Spleen (tissue), 7 donors: ENCODE data around the gene CBX1.

ENCODE experiments used
- CTCF ChIP-seq, 11 experiments: fragments of 200-600 bp in 7 of 11; fragments of 450-650 bp in 4 of 11; sonication (generic) in 4 of 11; IDR thresholded peaks in 8 of 11; conservative IDR thresholded peaks in 3 of 11; 1 replicate in 7 of 11; 2 replicates in 4 of 11; pipeline versions ENCODE4 v1.4.0 to v1.8.0; 2016 to 2021; ENCODE audit warnings: antibody characterized with exemption in 11 of 11, inconsistent platforms in 4 of 11, mild to moderate bottlenecking in 1 of 11
- POLR2A ChIP-seq, 3 donors: fragments of 450-650 bp; IDR thresholded peaks; one replicate each; pipeline ENCODE4 v1.5.1; 2017; ENCODE audit warnings: antibody characterized with exemption in 3 of 3, mild to moderate bottlenecking in 1 of 3
- POLR2AphosphoS5 ChIP-seq, 3 donors: sonication (generic); formaldehyde crosslinking; IDR thresholded peaks; one replicate each; pipeline ENCODE4 v1.5.1; 2017; ENCODE audit warnings: antibody characterized with exemption in 3 of 3
- donor health status: DM: no; HTN: no; CAD: no; lungs with moderate emphysema.
- donor health status: DM: no; HTN: no; CAD: no.
- donor health status: DM: no; HTN: no; CAD: no.

DNA sequence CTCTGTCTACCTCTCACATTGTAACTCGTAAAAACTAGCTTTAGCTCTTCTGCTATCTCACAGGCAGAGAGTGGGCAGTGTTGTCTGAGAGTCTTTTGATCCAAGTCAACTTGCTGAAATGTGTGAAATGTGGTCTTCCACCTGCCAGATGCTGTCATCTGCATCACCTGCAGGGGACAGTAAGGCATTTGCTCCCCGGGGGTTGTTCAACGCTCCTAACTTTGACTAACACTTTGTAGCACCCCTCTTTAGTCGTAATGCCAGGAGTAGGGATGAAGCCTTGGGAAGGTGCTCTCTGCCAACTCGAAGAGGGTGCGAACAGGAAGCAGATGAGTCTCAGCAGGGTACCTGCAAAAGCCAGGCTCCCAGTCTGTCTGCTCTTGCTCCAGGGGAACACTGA, 42.4 kb upstream of the CBX1 start:
- TF ChIP-seq CTCF (IDR thresholded peaks at IDR 0.05 in 8 of 11, conservative IDR thresholded peaks at IDR 0.05 in 3 of 11): no peak
- TF ChIP-seq POLR2AphosphoS5 (IDR thresholded peaks at IDR 0.05): no peak
- no peak for TF ChIP-seq POLR2A (IDR thresholded peaks at IDR 0.05)
